ENCODE results near the gene MVK. TPM values are rescaled to one million over a fixed set of nuclear protein-coding genes. Genes with fewer than 3 reads are reported as not detected.

MVK gene
- total RNA-seq, 2 experiments from 2014 or later = 8.2 to 8.4 TPM

DNA sequence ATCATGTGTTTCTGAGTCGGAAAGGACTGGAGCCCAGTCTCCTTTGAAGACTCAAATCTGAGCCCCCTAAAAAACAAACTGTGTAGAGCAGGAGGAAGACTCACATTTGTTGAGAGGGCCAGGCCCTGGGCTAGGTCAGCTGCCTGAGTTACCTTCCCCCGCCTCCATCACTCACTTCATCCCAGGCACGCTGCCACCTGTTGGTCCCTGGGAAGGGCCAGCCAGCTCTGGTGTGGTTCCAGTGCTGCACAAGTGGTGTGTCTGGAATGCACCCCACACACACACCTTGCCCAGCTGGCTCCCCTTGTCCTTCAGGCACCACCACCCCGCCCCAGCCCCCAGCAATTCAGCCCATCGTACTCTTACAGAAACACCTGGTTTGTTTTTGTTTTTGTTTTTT lies 9.0 kb downstream of the MVK start:
- no peaks in the 10 kb centered on the region for H3K4me1 Mint-ChIP-seq (ENCODE audit: low read depth)
- ChIA-PET CTCF (interaction anchor here (1.7 kb wide), 1 partner anchor 15 kb away, joined by 9 read pairs; no protein-coding TSS in a partner anchor), POLR2A (interaction anchor here (1.3 kb wide), 1 partner anchor 9 kb away, joined by 3 read pairs; the partner anchor contains the start of genes MMAB and MVK)
- H3K4me3 Mint-ChIP-seq = no peak overlapping the region
- peaks cover 53% of the 10 kb centered on the region for H3K36me3 Mint-ChIP-seq (ENCODE audit: low read depth)
- H3K36me3 ChIP-seq (ENCODE audit: insufficient read depth, low read length) = peaks cover 60% of the 10 kb centered on the region
- H3K4me3 ChIP-seq (ENCODE audit: low read length) = no peak overlapping the region
- DNase-seq (no peak), ATAC-seq (ENCODE audit: poor library complexity) (no peak)
- H3K27ac Mint-ChIP-seq = no peak overlapping the region
- no peak overlapping the region for H3K27ac ChIP-seq (ENCODE audit: low read depth in 1 of 2, low read length in 2 of 2)
- H3K27me3 Mint-ChIP-seq = no peaks in the 10 kb centered on the region
- no peaks in the 10 kb centered on the region for H3K27me3 ChIP-seq (ENCODE audit: control insufficient read depth in 1 of 2, insufficient read depth in 2 of 2, low read length in 2 of 2)
- intact Hi-C loops (cut with DNase I, micrococcal nuclease) = no loop called here
- no peaks in the 10 kb centered on the region for H3K9me3 Mint-ChIP-seq
- no peaks in the 10 kb centered on the region for H3K9me3 ChIP-seq (ENCODE audit: control insufficient read depth in 1 of 2, insufficient read depth in 1 of 2, low read length in 2 of 2)
- TF ChIP-seq, protein P1, sequence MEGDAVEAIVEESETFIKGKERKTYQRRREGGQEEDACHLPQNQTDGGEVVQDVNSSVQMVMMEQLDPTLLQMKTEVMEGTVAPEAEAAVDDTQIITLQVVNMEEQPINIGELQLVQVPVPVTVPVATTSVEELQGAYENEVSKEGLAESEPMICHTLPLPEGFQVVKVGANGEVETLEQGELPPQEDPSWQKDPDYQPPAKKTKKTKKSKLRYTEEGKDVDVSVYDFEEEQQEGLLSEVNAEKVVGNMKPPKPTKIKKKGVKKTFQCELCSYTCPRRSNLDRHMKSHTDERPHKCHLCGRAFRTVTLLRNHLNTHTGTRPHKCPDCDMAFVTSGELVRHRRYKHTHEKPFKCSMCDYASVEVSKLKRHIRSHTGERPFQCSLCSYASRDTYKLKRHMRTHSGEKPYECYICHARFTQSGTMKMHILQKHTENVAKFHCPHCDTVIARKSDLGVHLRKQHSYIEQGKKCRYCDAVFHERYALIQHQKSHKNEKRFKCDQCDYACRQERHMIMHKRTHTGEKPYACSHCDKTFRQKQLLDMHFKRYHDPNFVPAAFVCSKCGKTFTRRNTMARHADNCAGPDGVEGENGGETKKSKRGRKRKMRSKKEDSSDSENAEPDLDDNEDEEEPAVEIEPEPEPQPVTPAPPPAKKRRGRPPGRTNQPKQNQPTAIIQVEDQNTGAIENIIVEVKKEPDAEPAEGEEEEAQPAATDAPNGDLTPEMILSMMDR (IDR thresholded peaks at IDR 0.05) = no peak
- no peaks in the 10 kb centered on the region for H3K4me1 ChIP-seq (ENCODE audit: insufficient read depth, low read length)

DNA sequence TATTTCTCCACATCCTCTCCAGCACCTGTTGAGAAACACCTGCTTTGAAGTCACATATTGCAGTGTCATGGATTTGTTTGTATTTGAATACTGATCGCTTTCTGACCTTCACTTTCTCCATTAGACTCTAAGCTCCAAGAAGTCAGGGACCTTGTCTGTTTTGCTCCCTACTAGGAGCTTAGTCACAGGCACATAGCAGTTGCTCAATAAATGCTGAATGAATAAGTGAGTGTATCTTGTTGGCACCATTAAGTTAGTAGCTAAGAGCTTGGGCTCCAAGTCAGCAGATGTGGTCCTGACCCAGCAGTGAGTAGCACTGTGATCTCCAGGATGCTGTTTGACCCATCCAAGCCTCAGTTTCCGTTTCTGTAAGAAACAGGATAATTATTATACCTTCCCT lies 10.1 kb downstream of the MVK start:
- Histone ChIP-seq H3K36me3 (ENCODE audit: insufficient read depth, low read length) (peaks cover 49% of the 10 kb centered on the region), H3K4me1 (ENCODE audit: insufficient read depth, low read length) (no peaks in the 10 kb centered on the region), H3K4me3 (ENCODE audit: low read length) (no peak overlapping the region), H3K27me3 (ENCODE audit: control insufficient read depth in 1 of 2, insufficient read depth in 2 of 2, low read length in 2 of 2) (no peaks in the 10 kb centered on the region), H3K27ac (ENCODE audit: low read depth in 1 of 2, low read length in 2 of 2) (no peak overlapping the region), H3K9me3 (ENCODE audit: control insufficient read depth in 1 of 2, insufficient read depth in 1 of 2, low read length in 2 of 2) (no peaks in the 10 kb centered on the region)
- H3K9me3 Mint-ChIP-seq = no peaks in the 10 kb centered on the region
- TF ChIP-seq, protein P1 (IDR thresholded peaks at IDR 0.05) = no peak
- no peaks in the 10 kb centered on the region for H3K27me3 Mint-ChIP-seq
- H3K4me1 Mint-ChIP-seq (ENCODE audit: low read depth) = no peaks in the 10 kb centered on the region
- no peak overlapping the region for H3K27ac Mint-ChIP-seq
- CTCF ChIA-PET = interaction anchor here (1.7 kb wide), 1 partner anchor 14 kb away, joined by 9 read pairs; no protein-coding TSS in a partner anchor
- DNase-seq (no peak), ATAC-seq (ENCODE audit: poor library complexity) (no peak)
- H3K4me3 Mint-ChIP-seq = no peak overlapping the region
- peaks cover 54% of the 10 kb centered on the region for H3K36me3 Mint-ChIP-seq (ENCODE audit: low read depth)
- intact Hi-C loops (cut with DNase I, micrococcal nuclease) = no loop called here
- POLR2A ChIA-PET = no interaction called here

DNA sequence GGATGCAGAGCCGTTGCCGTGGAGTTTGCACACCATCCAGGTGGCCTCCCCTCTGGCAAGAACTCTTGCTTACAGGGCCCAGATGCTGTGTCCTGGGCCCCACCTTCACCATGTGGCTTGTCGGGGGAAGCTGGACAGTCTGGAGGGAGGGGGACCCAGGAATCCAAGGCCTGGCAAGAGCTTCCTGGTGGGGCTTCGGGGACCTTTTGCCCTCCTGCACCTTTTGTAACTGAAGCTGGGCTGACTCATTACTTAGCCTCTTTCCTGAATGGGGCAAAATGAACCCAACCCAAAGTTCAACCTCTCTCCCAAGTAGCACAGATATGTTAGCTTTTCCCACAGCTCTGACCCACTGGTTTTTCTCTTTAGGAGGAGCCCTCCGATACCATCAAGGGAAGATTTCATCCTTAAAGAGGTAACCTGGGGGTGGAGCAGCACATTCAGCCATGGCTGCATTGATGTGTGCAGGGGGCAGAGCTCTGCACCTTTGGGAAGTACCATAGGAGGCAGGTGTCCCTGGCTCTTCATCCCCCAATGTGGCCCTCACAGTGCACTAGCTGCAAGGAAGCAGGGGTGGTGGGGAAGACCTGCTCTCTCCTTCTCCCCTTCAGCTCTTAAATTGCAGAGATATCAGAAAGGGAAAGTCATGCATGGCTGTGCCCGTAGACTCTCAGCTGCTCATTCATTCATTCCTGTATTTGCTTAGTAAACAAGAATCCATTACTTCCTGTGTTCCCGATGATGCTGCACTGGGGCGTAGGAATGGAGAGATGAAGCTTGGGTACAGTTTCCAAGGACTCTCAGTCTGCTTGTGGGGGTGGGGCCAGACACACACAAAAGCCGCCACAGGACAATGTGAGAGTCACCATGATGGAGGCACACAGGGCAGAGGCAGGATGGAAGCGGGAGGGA lies 13.0 kb downstream of the MVK start:
- H3K4me1 ChIP-seq (ENCODE audit: insufficient read depth, low read length) = no peaks in the 10 kb centered on the region
- no peaks in the 10 kb centered on the region for H3K9me3 ChIP-seq (ENCODE audit: control insufficient read depth in 1 of 2, insufficient read depth in 1 of 2, low read length in 2 of 2)
- no peak overlapping the region for H3K4me3 ChIP-seq (ENCODE audit: low read length)
- H3K27me3 ChIP-seq (ENCODE audit: control insufficient read depth in 1 of 2, insufficient read depth in 2 of 2, low read length in 2 of 2) = no peaks in the 10 kb centered on the region
- DNase-seq (no peak), ATAC-seq (ENCODE audit: poor library complexity) (no peak)
- H3K36me3 ChIP-seq (ENCODE audit: insufficient read depth, low read length) = peaks cover 23% of the 10 kb centered on the region
- no peak overlapping the region for H3K4me3 Mint-ChIP-seq
- CTCF ChIA-PET = interaction anchor here (1.0 kb wide), 1 partner anchor 8 kb away, joined by 3 read pairs; no protein-coding TSS in a partner anchor
- no peak overlapping the region for H3K27ac ChIP-seq (ENCODE audit: low read depth in 1 of 2, low read length in 2 of 2)
- H3K27ac Mint-ChIP-seq = no peak overlapping the region
- H3K27me3 Mint-ChIP-seq = no peaks in the 10 kb centered on the region
- POLR2A ChIA-PET = interaction anchor here (1.9 kb wide), 1 partner anchor 13 kb away, joined by 5 read pairs; the partner anchor contains the start of gene MVK
- H3K4me1 Mint-ChIP-seq (ENCODE audit: low read depth) = no peaks in the 10 kb centered on the region
- TF ChIP-seq, protein P1 (IDR thresholded peaks at IDR 0.05) = no peak
- intact Hi-C loops (cut with DNase I, micrococcal nuclease) = no loop called here
- peaks cover 44% of the 10 kb centered on the region for H3K36me3 Mint-ChIP-seq (ENCODE audit: low read depth)
- H3K9me3 Mint-ChIP-seq = no peaks in the 10 kb centered on the region
